ENCODE data around the gene ADAD2. TPM values are rescaled to one million over a fixed set of nuclear protein-coding genes. Genes with fewer than 3 reads are reported as not detected.

ADAD2 gene
- total RNA-seq, 2 donors from 2014 or later = not detected

DNA sequence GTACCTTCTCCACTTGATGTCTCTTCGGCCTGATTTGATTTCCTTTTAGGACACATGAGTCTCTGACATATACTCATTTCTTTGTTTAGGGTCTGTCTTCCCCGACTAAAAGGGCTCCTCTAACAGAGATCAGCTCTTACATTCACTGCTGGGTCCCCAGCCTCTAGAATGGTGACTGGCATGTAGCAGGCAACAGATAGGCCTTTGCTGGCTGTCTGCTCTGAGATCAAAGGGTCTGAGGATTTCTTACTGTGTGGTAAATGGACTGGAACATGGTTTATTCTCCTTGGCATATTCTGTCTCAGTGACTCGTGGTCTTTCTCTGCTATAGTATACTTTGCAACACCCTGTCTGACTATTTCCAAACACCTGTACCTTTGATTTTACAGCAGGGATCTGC lies 29.2 kb upstream of the ADAD2 start:
- no peaks in the 10 kb centered on the region for H3K9me3 Mint-ChIP-seq
- no peak overlapping the region for H3K27ac Mint-ChIP-seq
- ATAC-seq (no peak), DNase-seq (ENCODE audit: low spot score) (no peak)
- H3K4me3 Mint-ChIP-seq = no peak overlapping the region
- no peaks in the 10 kb centered on the region for H3K4me1 Mint-ChIP-seq (ENCODE audit: low read depth in 2 of 2)
- peaks cover 25 to 40% of the 10 kb centered on the region in 2 donors for H3K27me3 Mint-ChIP-seq
- no peaks in the 10 kb centered on the region for H3K36me3 Mint-ChIP-seq

DNA sequence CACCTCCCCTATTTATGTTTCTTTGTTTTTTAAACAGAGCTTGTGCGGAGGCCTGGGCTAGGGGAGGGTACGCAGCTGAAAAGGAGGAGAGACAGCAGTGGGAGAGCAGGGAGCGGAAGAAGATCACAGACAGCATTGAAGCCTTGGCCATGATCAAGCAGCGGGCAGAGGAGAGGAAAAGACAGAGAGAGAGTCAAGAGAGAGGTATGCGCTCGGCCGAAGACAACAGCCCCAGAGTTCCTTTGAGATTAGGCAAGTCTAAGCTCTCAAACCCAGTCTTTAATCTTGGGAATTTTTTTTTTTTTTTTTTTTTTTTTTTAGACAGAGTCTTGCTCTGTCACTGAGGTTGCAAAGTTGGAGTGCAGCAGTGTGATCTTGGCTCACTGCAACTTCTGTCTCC lies 25.2 kb upstream of the ADAD2 start:
- Mint-ChIP-seq H3K27ac (no peak overlapping the region), H3K36me3 (no peaks in the 10 kb centered on the region), H3K27me3 (peaks cover 19 to 45% of the 10 kb centered on the region in 2 donors), H3K4me1 (ENCODE audit: low read depth in 2 of 2) (no peaks in the 10 kb centered on the region), H3K4me3 (no peak overlapping the region), H3K9me3 (no peaks in the 10 kb centered on the region)
- DNase-seq (ENCODE audit: low spot score) (no peak), ATAC-seq (no peak)

DNA sequence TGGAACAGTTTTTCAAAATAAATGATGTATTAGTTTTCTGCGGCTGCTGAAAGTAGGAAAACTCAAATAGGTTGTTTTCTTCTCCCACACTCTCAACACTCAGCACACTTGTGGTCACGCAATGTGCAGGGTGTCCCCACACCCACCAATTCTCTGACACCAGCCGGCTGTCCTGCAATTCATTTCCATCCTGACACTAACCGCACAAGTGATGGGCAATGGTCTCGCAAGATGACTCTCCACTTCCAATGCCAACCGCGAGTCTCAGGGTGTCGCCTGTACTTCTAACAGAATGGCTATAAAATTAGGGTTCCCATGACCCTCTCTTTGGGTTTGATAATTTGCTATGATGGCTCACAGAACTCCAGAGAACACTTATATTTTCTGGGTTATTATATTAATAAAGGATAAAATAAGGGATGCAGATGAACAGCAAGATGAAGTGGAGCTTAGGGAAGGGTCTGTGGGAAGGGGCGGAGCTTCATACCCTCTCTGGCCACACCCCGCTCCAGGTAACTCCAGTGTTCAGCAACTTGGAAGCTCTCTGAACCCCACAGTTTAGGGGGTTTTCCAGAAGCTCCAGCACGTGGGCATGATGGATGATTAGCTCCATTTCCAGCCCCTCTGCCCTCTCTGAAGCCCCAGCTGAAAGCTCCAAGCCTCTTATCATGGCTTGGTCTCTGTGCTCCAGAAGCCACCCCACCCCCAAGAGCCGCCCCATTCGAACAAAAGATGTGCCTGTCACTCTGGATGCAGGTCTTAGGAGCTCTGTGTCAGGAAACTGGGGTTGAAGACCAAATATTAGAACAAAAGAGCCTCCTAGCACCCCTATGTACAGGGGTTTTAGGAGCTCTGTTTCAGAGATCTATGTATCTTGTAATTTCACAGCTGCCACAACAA lies 23.9 kb upstream of the ADAD2 start:
- ATAC-seq (peak; percentile 75 to 92), DNase-seq (ENCODE audit: low spot score) (no peak)
- H3K36me3 Mint-ChIP-seq = no peaks in the 10 kb centered on the region
- H3K4me1 Mint-ChIP-seq (ENCODE audit: low read depth in 2 of 2) = no peaks in the 10 kb centered on the region
- no peaks in the 10 kb centered on the region for H3K9me3 Mint-ChIP-seq
- H3K27ac Mint-ChIP-seq = no peak overlapping the region
- no peak overlapping the region for H3K4me3 Mint-ChIP-seq
- H3K27me3 Mint-ChIP-seq = peaks cover 16 to 38% of the 10 kb centered on the region in 2 donors

DNA sequence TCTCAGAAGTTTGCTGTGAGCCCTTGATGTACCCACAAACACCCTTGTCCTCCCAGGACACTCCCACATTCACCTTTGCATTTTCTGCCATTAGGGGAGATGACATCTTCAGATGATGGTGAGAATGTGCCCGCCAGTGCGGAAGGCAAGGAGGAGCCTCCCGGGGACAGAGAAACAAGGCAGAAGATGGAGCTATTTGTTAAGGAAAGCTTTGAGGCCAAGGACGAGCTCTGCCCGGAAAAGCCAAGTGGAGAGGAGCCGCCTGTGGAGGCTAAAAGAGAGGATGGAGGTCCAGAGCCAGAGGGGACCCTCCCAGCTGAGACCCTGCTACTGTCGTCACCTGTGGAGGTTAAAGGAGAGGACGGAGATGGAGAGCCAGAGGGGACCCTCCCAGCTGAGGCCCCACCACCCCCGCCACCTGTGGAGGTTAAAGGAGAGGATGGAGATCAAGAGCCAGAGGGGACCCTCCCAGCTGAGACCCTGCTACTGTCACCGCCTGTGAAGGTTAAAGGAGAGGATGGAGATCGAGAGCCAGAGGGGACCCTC lies 21.1 kb upstream of the ADAD2 start:
- H3K27ac Mint-ChIP-seq = no peak overlapping the region
- no peaks in the 10 kb centered on the region for H3K9me3 Mint-ChIP-seq
- DNase-seq (ENCODE audit: low spot score) = no peak
- no peaks in the 10 kb centered on the region for H3K36me3 Mint-ChIP-seq
- no peak for ATAC-seq
- no peaks in the 10 kb centered on the region for H3K4me1 Mint-ChIP-seq (ENCODE audit: low read depth in 2 of 2)
- H3K4me3 Mint-ChIP-seq = no peak overlapping the region
- peaks cover 8 to 28% of the 10 kb centered on the region in 2 donors for H3K27me3 Mint-ChIP-seq

DNA sequence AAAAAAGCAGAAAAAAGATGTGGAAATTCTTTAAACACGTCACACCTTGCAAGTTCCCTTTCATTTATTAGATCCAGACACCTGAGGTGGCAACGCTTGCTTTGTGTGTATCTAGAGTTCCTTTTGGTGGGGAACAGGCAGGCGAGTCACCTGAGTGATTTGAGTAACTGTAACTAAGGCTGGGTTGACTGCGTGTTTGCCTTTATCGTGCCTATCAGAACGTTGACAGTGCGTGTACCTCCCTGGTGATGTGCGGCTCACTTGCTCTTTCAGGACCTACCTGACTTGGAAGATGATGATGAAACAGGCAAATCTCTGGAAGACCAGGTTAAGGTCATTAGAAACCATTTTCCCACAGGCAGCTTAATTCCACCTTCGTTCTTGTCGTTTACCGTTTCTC lies 16.6 kb upstream of the ADAD2 start:
- H3K4me3 Mint-ChIP-seq = no peak overlapping the region
- H3K9me3 Mint-ChIP-seq = no peaks in the 10 kb centered on the region
- no peak for DNase-seq (ENCODE audit: low spot score)
- H3K36me3 Mint-ChIP-seq = no peaks in the 10 kb centered on the region
- no peak overlapping the region for H3K27ac Mint-ChIP-seq
- ATAC-seq = no peak
- peaks cover 7 to 23% of the 10 kb centered on the region in 2 donors for H3K27me3 Mint-ChIP-seq
- peaks cover 5 to 7% of the 10 kb centered on the region in 2 donors for H3K4me1 Mint-ChIP-seq (ENCODE audit: low read depth in 2 of 2)

DNA sequence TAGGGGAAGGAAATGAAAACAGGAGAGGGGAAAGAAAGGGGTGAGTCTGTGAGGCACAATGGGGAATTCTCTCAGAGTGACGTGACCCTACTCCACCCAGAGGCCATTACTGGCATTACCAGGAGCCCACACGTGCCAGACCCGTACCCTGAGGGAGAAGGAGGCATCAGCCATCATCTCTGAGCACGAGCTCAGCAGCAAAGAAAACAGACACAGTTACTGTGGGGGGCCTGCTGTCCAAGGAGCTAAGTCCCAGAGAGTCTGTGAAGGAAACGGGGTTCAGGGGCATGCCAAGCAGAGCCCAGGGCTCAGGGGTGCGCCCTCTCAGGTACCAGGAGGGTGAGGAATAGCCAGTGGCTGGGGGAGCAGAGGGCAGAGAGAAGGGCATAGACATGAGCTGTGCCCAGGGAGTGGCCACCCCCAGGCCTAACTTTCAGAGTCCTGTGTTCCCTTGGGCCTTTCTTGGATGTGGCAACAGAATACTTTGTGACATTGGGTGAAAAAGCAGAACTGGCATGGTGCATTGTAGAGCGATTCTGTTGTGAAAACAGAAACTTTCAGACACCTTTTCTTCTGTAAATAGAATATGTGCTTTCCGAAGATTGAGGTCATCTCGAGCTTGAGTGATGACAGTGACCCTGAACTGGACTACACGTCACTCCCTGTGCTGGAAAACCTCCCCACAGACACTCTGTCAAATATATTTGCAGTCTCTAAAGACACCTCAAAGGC lies 15.4 kb upstream of the ADAD2 start:
- H3K27me3 Mint-ChIP-seq = peaks cover 2 to 14% of the 10 kb centered on the region in 2 donors
- H3K27ac Mint-ChIP-seq = no peak overlapping the region
- DNase-seq (ENCODE audit: low spot score) = no peak
- no peaks in the 10 kb centered on the region for H3K9me3 Mint-ChIP-seq
- peak; percentile 69 to 80 for ATAC-seq
- H3K36me3 Mint-ChIP-seq = no peaks in the 10 kb centered on the region
- peaks cover 5 to 7% of the 10 kb centered on the region in 2 donors for H3K4me1 Mint-ChIP-seq (ENCODE audit: low read depth in 2 of 2)
- H3K4me3 Mint-ChIP-seq = no peak overlapping the region

DNA sequence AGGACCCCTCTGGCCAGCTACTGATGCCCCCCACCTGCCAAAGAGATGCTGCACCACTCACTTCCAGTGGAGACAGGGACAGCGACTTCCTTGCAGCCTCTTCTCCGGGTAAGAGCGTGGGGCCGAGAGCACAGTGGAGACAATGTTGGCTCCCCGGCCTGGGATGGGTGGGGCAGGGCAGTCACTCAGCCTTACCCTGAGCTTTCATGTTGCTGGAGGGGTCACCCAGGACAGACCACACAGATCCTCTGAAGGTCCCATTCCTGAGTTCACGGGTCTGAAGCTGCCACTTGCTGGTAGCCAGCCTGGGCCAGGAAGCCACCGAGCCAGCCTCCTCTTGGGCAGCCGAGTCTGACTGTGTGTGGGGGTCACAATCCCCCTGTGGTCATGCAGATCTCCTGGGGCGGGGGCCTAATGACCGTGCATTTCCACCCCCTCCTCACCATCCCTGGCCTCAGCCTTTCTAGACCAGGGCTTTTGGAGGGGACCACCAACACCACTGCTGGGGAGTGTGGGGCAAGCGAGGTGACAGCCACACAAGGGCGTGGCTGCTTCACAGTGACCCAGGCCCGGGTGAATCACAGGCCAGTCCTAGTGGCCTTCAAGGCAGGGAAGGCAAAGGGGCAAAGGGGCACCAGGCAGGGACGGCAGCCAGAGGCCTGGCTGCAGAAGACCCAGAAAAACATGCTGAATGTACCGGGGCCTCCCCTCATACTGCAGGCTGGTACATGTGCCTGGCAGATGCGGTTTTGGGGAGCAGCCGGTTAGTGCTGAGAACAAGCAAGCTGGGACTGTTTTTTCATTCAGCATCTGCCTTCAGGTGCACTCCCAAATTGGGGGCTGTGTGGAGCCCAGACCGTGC lies 14.5 kb upstream of the ADAD2 start:
- no peak overlapping the region for H3K4me3 Mint-ChIP-seq

DNA sequence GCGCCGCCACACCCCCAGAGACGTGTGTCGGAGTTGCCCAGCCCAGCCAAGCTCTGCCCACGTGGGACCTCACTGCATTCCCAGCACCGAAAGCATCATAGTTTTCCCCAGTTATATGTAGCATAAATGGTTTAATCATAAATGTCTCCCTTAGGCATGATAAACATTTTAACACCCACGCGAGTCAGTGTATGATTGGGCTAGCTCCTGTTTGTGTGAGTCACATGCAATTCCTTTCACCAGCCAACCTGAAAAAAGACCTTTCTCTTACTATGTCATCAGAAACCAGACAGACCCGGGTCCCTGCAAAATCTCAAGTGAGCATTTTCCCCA lies 13.2 kb upstream of the ADAD2 start:
- H3K4me3 Mint-ChIP-seq = no peak overlapping the region
- peaks cover 2 to 14% of the 10 kb centered on the region in 2 donors for H3K27me3 Mint-ChIP-seq
- no peak for DNase-seq (ENCODE audit: low spot score)
- no peak overlapping the region for H3K27ac Mint-ChIP-seq
- no peaks in the 10 kb centered on the region for H3K9me3 Mint-ChIP-seq
- peaks cover 5 to 7% of the 10 kb centered on the region in 2 donors for H3K4me1 Mint-ChIP-seq (ENCODE audit: low read depth in 2 of 2)
- no peaks in the 10 kb centered on the region for H3K36me3 Mint-ChIP-seq
- ATAC-seq = no peak

More for the DNA sequence above, 14.5 kb upstream of the ADAD2 start:
- peaks cover 5 to 7% of the 10 kb centered on the region in 2 donors for H3K4me1 Mint-ChIP-seq (ENCODE audit: low read depth in 2 of 2)
- no peaks in the 10 kb centered on the region for H3K36me3 Mint-ChIP-seq
- no peak for ATAC-seq
- DNase-seq (ENCODE audit: low spot score) = no peak
- no peaks in the 10 kb centered on the region for H3K9me3 Mint-ChIP-seq
- no peak overlapping the region for H3K27ac Mint-ChIP-seq
- H3K27me3 Mint-ChIP-seq = peaks cover 2 to 14% of the 10 kb centered on the region in 2 donors

DNA sequence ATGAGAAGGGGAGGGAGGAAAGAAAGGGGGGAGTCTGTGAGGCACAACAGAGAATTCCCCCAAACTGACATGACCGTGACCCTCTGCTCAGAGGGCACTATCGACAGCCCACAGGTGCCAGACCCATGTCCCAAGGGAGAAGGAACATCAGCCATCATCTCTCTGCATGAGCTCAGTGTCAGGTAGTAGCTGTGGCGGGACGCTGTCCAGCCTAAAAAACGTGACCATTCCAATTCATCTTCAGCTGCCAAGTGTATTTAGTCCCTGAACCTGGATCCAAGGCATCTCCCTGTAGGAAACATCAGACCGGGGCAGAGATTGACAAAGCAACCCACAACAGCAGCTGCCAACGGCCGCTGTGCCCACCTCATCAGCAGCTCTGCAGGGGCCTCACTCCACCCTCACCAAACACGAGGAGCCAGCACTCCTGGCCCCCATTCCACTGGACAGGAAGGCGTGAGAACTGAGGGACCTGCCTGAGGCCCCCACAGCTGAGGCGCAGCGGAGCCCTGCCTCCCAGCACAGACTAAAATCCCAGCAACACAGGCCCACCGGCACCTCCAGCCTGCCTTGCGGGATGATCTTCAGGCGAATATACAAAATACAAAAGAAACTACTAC lies 12.7 kb upstream of the ADAD2 start:
- H3K4me3 Mint-ChIP-seq = no peak overlapping the region
- H3K36me3 Mint-ChIP-seq = no peaks in the 10 kb centered on the region
- H3K27ac Mint-ChIP-seq = no peak overlapping the region
- peaks cover 5 to 7% of the 10 kb centered on the region in 2 donors for H3K4me1 Mint-ChIP-seq (ENCODE audit: low read depth in 2 of 2)
- DNase-seq (ENCODE audit: low spot score) (no peak), ATAC-seq (no peak)
- H3K27me3 Mint-ChIP-seq = peaks cover 2 to 14% of the 10 kb centered on the region in 2 donors
- no peaks in the 10 kb centered on the region for H3K9me3 Mint-ChIP-seq

DNA sequence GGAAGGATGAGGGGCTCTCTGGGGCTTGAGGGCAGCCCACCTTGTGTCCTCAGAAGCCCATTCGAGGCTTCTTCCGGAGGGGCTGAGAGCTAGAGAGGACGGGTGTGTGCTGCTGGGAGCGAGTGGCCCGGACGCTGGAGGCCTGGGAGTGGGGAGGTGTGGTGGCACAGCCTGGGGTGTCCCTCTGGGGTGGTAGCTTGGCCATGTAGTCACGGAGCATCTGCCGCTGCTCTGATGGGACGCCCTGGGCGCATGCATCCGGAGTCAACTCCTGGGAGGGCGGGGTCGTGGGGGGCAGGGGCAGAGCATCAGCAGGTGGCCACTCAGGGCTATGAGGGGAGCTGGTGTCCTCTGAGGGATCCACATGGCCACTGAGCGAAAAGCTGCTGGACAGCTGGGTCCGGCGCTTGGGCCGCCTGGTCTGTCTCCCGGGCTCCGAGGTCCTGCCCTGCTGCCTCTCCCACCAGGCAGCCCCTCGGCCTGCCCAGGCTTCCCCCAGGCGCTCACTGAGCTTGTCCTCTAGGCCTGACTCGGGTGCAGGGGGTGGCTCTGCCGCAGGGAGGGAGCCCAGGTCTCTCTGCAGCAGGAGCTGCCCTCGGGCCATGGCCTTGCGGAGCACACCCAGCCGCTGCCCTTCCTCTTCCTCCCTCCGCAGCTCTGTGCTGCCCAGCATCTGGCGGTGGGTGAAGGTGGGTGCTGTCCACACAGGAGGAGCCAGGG lies 11.9 kb upstream of the ADAD2 start:
- no peaks in the 10 kb centered on the region for H3K36me3 Mint-ChIP-seq
- no peak overlapping the region for H3K27ac Mint-ChIP-seq
- no peak for ATAC-seq

DNA sequence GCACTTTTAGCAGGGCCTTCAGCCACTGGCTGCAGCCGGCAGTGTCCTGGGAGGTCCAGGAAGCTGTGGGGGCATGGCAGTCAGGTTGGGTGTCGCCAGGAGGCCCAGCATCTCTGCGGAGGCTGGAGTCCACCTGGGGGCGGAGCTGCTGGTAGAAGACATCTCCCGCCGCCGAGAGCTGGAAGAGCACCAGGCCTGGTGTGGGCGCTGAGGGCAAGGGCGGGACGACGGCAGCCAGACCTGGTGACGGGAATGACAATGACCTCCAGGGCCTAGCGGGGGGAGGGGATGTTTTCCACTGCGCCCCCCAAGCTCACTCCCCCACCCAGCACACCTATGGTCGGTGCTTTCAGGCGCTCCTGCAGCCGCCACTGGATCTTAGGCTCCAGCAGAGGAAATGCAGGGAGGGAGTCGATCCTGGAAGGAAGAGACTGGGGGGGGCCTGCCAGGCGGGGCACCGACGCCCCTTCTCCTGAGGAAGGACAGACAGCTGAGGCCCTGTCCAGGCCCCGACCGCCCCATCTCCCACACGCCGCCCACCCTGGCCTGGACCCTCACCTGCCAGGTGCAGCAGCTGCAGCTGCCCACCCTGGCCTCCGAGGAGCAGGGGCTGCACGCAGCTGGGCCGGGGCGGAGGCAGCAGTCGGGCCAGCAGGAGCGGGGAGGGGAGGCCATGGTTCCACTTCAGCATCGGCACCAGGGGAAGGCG lies 11.2 kb upstream of the ADAD2 start:
- H3K36me3 Mint-ChIP-seq = no peaks in the 10 kb centered on the region
- ATAC-seq = no peak
- peaks cover 2 to 7% of the 10 kb centered on the region in 2 donors for H3K27me3 Mint-ChIP-seq
- peaks cover 14 to 16% of the 10 kb centered on the region in 2 donors for H3K4me1 Mint-ChIP-seq (ENCODE audit: low read depth in 2 of 2)
- H3K4me3 Mint-ChIP-seq = no peak overlapping the region
- H3K27ac Mint-ChIP-seq = no peak overlapping the region
- no peaks in the 10 kb centered on the region for H3K9me3 Mint-ChIP-seq
- no peak for DNase-seq (ENCODE audit: low spot score)

More for the DNA sequence above, 11.9 kb upstream of the ADAD2 start:
- Mint-ChIP-seq H3K9me3 (no peaks in the 10 kb centered on the region), H3K4me3 (no peak overlapping the region), H3K4me1 (ENCODE audit: low read depth in 2 of 2) (peaks cover 7 to 8% of the 10 kb centered on the region in 2 donors), H3K27me3 (peaks cover 2 to 14% of the 10 kb centered on the region in 2 donors)
- DNase-seq (ENCODE audit: low spot score) = no peak

DNA sequence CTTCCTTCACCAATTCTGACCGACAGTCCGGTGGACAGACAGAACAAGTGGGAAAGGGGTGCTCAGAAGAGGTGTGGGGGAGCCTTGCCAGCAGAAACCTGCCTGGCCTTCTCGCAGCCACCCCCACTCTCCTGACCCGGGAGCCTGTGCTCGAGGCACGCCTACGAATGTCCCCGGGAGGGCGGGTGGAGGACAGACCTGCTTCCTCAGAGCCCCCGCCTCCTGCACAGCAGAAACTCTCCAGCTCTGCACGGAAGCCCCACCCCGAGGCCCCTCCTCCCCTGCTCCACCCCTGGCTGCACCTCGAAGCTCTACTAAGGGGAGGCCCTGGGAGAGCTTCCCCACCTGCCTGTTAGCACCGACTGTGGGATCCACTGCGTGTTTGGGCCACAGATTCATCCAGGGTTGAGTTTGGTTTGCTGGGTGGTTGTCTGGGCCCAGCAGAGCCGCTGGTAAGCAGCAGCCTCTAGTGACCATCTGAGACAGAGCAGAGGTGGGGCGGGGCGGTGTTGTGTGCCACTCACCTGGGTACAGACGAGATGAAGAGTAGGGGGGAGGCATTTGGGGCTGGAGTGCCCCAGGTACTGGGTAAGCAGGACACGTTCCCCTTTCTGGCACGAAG lies 10.3 kb upstream of the ADAD2 start:
- ATAC-seq (no peak), DNase-seq (ENCODE audit: low spot score) (no peak)
- no peak overlapping the region for H3K4me3 Mint-ChIP-seq
- no peaks in the 10 kb centered on the region for H3K27me3 Mint-ChIP-seq
- no peak overlapping the region for H3K27ac Mint-ChIP-seq
- H3K36me3 Mint-ChIP-seq = no peaks in the 10 kb centered on the region
- peaks cover 14% of the 10 kb centered on the region in 2 donors for H3K4me1 Mint-ChIP-seq (ENCODE audit: low read depth in 2 of 2)
- no peaks in the 10 kb centered on the region for H3K9me3 Mint-ChIP-seq

All from natural killer cell treated with Interleukin-12 subunit alpha and Interleukin-12 subunit beta and Interleukin-15 and Interleukin-18, amount 100 ng/mL, for 72 hours (primary cell).